GM12878 (cell line): ENCODE results near the gene ZNF426. TPM values are rescaled to one million over a fixed set of nuclear protein-coding genes. Genes with fewer than 3 reads are reported as not detected.

Source experiments
- BRCA1 ChIP-seq: IDR thresholded peaks from 2 replicates; pipeline ENCODE4 v1.6.1; 2011; ENCODE audit warnings: low read depth, low read length, improper control_type of control experiment
- CBX3 ChIP-seq: fragments of 200-600 bp; sonication (generic); IDR thresholded peaks from 2 replicates; pipeline ENCODE4 v1.6.1; 2016; ENCODE audit warnings: low read depth, borderline replicate concordance
- CHD4 ChIP-seq: fragments of 200-600 bp; sonication (generic); IDR thresholded peaks from 2 replicates; pipeline ENCODE4 v1.6.1; 2016; ENCODE audit warnings: mild to moderate bottlenecking
- ELK1 ChIP-seq: IDR thresholded peaks from 2 replicates; pipeline ENCODE4 v1.6.1; 2012; ENCODE audit warnings: low read depth, low read length, improper control_type of control experiment
- ETV6 ChIP-seq, 2 experiments: fragments of 450-650 bp in 1 of 2; IDR thresholded peaks in 1 of 2; conservative IDR thresholded peaks in 1 of 2; 2 replicates each; pipeline ENCODE4 v1.6.1; 2014; ENCODE audit warnings: antibody characterized with exemption in 1 of 2, borderline replicate concordance in 1 of 2, low read depth in 1 of 2, mild to moderate bottlenecking in 1 of 2, moderate library complexity in 1 of 2
- EZH2 ChIP-seq: IDR thresholded peaks from 2 replicates; pipeline ENCODE4 v1.6.1; 2012; ENCODE audit warnings: low read depth, mild to moderate bottlenecking, control low read depth, inconsistent platforms, low read length, borderline replicate concordance; ENCODE audit not compliant: control insufficient read depth
- HCFC1 ChIP-seq: fragments of 150-350 bp; IDR thresholded peaks from 2 replicates; pipeline ENCODE4 v1.6.1; 2014; ENCODE audit warnings: low read length
- HDAC2 ChIP-seq: fragments of 200-600 bp; sonication (generic); IDR thresholded peaks from 2 replicates; pipeline ENCODE4 v1.6.1; 2017
- KDM1A ChIP-seq: fragments of 200-600 bp; sonication (generic); IDR thresholded peaks from 2 replicates; pipeline ENCODE4 v1.6.1; 2016; ENCODE audit warnings: borderline replicate concordance
- MEF2A ChIP-seq: IDR thresholded peaks from 2 replicates; pipeline ENCODE4 v1.6.1; 2011; ENCODE audit warnings: low read depth, mild to moderate bottlenecking, low read length, moderate library complexity; ENCODE audit not compliant: insufficient read depth
- NFXL1 ChIP-seq: fragments of 450-650 bp; IDR thresholded peaks from 2 replicates; pipeline ENCODE4 v1.6.1; 2017; ENCODE audit warnings: antibody characterized with exemption, mild to moderate bottlenecking, borderline replicate concordance
- NFYA ChIP-seq: IDR thresholded peaks from 2 replicates; pipeline ENCODE4 v1.6.1; 2011; ENCODE audit warnings: low read depth, mild to moderate bottlenecking, low read length, improper control_type of control experiment, borderline replicate concordance
- REST ChIP-seq: IDR thresholded peaks from 2 replicates; pipeline ENCODE4 v1.6.1; 2012; ENCODE audit warnings: mild to moderate bottlenecking, low read depth, low read length
- SKIL ChIP-seq: fragments of 450-650 bp; IDR thresholded peaks from 2 replicates; pipeline ENCODE4 v1.6.1; 2017; ENCODE audit warnings: mild to moderate bottlenecking, low read depth, inconsistent platforms; ENCODE audit not compliant: poor library complexity, severe bottlenecking
- SREBF2 ChIP-seq: IDR thresholded peaks from 2 replicates; pipeline ENCODE4 v1.6.1; 2012; ENCODE audit warnings: mild to moderate bottlenecking, low read length
- USF1 ChIP-seq: IDR thresholded peaks from 2 replicates; pipeline ENCODE4 v1.6.1; 2011; ENCODE audit warnings: borderline replicate concordance, low read depth, mild to moderate bottlenecking, moderate library complexity, mixed read lengths, low read length; ENCODE audit not compliant: insufficient read depth; ENCODE audit errors: extremely low read length
- polyA plus RNA-seq, 11 experiments: library from polyadenylated mRNA; depleted of rRNA in 4 of 11; unstranded in 6 of 11; stranded (reverse) in 5 of 11; fragments of >200 nt; fragmentation: Nextera tagmentation in 4 of 11; fragmentation: Illumina TruSeq in 1 of 11; extraction: Ambion mirVana in 4 of 11; extraction: Trizol in 1 of 11; gene quantifications; 1 replicate in 1 of 11; 2 replicates in 10 of 11; pipeline versions ENCODE4 v1.2.1 to v1.2.3, GENCODE V29; 2011 to 2016; ENCODE audit warnings: inconsistent platforms in 2 of 11, missing spikeins in 2 of 11, low read depth in 1 of 11
- total RNA-seq, 4 experiments: library from RNA; depleted of rRNA in 3 of 4; stranded (reverse); fragments of >200 nt in 3 of 4; fragmentation: Illumina TruSeq in 1 of 4; extraction: Trizol in 1 of 4; gene quantifications; 2 replicates each; pipeline versions ENCODE4 v1.2.1 to v1.2.3, GENCODE V29; 2013 to 2021
- TF ChIP-seq, protein P1 (sequence below): IDR thresholded peaks from 2 replicates; pipeline ENCODE4 v1.6.1; 2011; ENCODE audit warnings: mild to moderate bottlenecking, low read depth, low read length, moderate library complexity; ENCODE audit not compliant: insufficient replicate concordance
- TF ChIP-seq, protein P2 (sequence below): fragments of 450-650 bp; IDR thresholded peaks from 2 replicates; pipeline ENCODE4 v1.6.1; 2016; ENCODE audit warnings: mild to moderate bottlenecking

The ZNF426 gene
- total and polyA plus RNA-seq, 10 of the 15 experiments (the other 5 are each of a cell fraction or from before 2014, with no cell fraction given): 3.0 to 11.3 (median 6.8) TPM

GRCh38 chr19:9584073-9584833 is 45.8 kb upstream of the ZNF426 start, which contains the start of gene ZNF121 (continued):
- TF ChIP-seq, protein P1, sequence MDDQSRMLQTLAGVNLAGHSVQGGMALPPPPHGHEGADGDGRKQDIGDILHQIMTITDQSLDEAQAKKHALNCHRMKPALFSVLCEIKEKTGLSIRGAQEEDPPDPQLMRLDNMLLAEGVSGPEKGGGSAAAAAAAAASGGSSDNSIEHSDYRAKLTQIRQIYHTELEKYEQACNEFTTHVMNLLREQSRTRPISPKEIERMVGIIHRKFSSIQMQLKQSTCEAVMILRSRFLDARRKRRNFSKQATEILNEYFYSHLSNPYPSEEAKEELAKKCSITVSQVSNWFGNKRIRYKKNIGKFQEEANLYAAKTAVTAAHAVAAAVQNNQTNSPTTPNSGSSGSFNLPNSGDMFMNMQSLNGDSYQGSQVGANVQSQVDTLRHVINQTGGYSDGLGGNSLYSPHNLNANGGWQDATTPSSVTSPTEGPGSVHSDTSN: no peak
- no peak for TF ChIP-seq NFYA
- TF ChIP-seq HDAC2: no peak
- TF ChIP-seq CHD4: no peak
- no peak for TF ChIP-seq REST
- no peak for TF ChIP-seq USF1
- no peak for TF ChIP-seq SREBF2
- TF ChIP-seq, protein P2, sequence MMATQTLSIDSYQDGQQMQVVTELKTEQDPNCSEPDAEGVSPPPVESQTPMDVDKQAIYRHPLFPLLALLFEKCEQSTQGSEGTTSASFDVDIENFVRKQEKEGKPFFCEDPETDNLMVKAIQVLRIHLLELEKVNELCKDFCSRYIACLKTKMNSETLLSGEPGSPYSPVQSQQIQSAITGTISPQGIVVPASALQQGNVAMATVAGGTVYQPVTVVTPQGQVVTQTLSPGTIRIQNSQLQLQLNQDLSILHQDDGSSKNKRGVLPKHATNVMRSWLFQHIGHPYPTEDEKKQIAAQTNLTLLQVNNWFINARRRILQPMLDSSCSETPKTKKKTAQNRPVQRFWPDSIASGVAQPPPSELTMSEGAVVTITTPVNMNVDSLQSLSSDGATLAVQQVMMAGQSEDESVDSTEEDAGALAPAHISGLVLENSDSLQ: no peak
- peak in 1 of 2 experiments; percentile 49; a peak in 1 of 4 replicates for TF ChIP-seq ETV6 (conservative IDR thresholded peaks at IDR 0.05 in 1 of 2, IDR thresholded peaks at IDR 0.05 in 1 of 2; ENCODE audit: borderline replicate concordance in 1 of 2, low read depth in 1 of 2)
- peak; percentile 54 for TF ChIP-seq HCFC1
- no peak for TF ChIP-seq NFXL1
- peak; percentile 98 for TF ChIP-seq ELK1
- no peak for TF ChIP-seq KDM1A
- no peak for TF ChIP-seq SKIL
- no peak for TF ChIP-seq BRCA1
- no peak for TF ChIP-seq MEF2A
- TF ChIP-seq CBX3: no peak
- no peak for TF ChIP-seq EZH2
